Rectal smooth muscle tissue (tissue), 1 donor: ENCODE measurements around the gene LIMK2.
"Not testable (repeated sequence)": the region's sequence is repeated elsewhere in the genome, so short reads cannot be mapped to it uniquely, and the experiment has no call there.

Source experiments
- H3K27ac ChIP-seq: one replicate; pipeline ENCODE4 v1.7.0; 2013; ENCODE audit warnings: low read depth, low read length, inconsistent platforms
- H3K27me3 ChIP-seq: one replicate; pipeline ENCODE4 v1.7.0; 2013; ENCODE audit warnings: low read length; ENCODE audit not compliant: control insufficient read depth, insufficient read depth
- H3K36me3 ChIP-seq: one replicate; pipeline ENCODE4 v1.7.0; 2013; ENCODE audit warnings: low read length; ENCODE audit not compliant: control insufficient read depth, insufficient read depth
- H3K4me1 ChIP-seq: one replicate; pipeline ENCODE4 v1.7.0; 2013; ENCODE audit warnings: low read length; ENCODE audit not compliant: control insufficient read depth, insufficient read depth
- H3K4me3 ChIP-seq: one replicate; pipeline ENCODE4 v1.7.0; 2013; ENCODE audit warnings: low read length
- H3K9ac ChIP-seq: one replicate; pipeline ENCODE4 v1.7.0; 2013; ENCODE audit warnings: low read length

Gene LIMK2

DNA sequence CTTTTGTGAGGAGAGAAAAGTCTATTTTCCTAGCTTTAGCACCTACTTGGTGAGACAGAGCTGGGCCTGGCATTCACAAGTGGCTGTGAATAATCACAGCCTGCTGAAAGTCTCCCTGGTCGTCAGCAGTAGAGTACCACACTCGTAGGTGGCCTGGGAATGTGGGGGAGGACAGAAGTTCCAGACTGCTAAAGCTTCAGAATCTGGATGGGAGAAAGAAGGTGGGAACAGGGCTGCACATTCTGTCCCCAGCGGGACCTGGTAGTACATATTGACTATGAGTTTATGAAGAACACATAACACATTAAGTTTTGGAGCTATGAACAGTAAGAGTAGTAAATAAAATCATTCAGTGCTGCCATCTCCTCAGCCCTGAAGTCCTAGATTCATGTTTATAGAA is 19.0 kb upstream of the LIMK2 start:
- no peak overlapping the region for H3K4me3 ChIP-seq
- no peaks in the 10 kb centered on the region for H3K4me1 ChIP-seq
- no peak overlapping the region for H3K27ac ChIP-seq
- peaks cover 13% of the 10 kb centered on the region for H3K36me3 ChIP-seq
- no peaks in the 10 kb centered on the region for H3K27me3 ChIP-seq
- no peak overlapping the region for H3K9ac ChIP-seq

DNA sequence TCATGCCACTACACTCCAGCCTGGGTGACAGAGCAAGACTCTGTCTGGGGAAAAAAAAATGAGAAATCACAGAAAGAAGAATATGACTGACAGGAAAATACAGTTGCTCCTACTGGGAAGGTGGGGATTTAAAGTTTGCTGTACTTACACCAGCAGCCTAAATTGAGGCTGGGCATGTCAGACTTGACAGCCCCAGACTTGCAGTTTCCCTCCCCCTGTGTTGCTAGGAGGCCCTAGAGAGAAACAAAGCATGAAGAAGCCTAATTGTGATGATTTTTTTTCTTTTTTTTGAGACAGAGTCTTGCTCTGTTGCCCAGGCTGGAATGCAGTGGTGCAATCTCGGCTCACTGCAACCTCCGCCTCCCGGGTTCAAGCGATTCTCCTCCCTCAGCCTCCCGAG is 17.4 kb upstream of the LIMK2 start:
- H3K27me3 ChIP-seq, H3K4me1 ChIP-seq, H3K9ac ChIP-seq, H3K27ac ChIP-seq, H3K4me3 ChIP-seq: not testable (repeated sequence)
- peaks cover 14% of the 10 kb centered on the region for H3K36me3 ChIP-seq

DNA sequence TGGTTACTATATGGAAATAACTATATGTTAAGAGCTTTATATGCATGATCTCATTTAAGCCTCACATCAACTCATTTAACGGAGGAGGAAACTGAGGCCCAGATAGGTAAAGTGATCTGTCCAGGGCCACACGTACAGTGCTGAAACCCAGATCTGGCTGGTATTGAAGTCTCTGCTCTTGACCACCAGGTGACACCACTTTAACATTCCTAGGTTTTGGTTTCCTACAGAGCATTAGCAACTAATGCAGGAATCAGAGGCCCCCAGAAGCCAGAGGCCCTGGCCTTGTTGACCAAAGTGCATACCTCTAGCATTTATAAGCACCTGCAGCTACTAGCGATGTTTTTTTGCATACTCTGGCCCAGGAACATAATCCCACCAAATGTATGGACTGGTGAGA is 12.9 kb upstream of the LIMK2 start:
- Histone ChIP-seq H3K4me3 (no peak overlapping the region), H3K27me3 (no peaks in the 10 kb centered on the region), H3K9ac (no peak overlapping the region), H3K27ac (no peak overlapping the region), H3K4me1 (no peaks in the 10 kb centered on the region), H3K36me3 (peaks cover 27% of the 10 kb centered on the region)

DNA sequence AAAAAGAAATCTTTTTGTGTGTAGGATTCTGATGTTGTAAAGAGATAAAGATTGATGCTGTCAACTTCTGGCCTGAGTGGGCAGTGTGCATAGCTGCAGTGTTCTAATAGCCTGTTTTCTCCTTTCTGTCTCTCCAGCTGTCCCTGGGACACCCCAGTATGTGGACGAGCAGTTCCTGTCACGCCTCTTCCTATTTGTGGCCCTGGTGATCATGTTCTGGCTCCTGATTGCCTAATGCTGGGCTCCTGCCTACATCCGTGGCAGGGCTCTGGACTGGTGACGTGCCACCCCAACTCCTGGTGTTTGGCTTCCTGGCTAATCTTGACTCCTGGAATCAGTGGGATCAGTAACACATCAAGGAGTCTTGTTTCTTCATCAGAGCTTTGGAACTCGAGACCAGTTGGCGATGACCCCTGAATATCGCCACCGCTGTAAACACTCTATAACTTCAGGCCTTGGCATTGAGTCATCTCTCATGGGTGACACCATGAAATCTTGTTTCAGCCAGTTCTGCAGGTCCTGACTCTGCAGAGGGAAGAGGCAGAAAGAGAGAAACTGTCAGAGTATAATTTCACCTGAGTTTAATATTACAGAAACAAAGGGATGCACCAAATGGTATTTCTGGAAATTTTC is 7.6 kb upstream of the LIMK2 start:
- peaks cover 28% of the 10 kb centered on the region for H3K36me3 ChIP-seq
- H3K27me3 ChIP-seq, H3K4me3 ChIP-seq, H3K9ac ChIP-seq, H3K4me1 ChIP-seq, H3K27ac ChIP-seq: not testable (repeated sequence)

DNA sequence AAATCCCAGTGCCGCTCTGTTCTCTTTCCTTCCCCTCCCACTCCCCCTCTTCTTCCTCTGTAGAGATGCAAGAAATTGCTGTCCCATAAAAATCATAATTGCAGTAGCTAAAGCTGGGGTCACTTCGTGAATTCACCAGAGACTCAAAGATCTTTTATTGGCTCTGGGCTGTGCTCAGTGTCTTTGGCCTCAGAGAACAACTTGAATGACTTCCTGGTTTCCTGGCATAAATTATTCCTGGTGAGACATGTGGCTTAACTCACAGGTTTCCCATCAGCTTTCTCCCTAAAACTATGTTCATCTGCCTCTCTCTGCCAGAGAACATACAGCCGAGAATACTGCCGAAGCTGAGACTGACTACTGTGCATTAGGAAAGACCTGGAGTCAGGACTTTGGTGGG is 7.0 kb upstream of the LIMK2 start:
- H3K27me3 ChIP-seq, H3K4me1 ChIP-seq, H3K9ac ChIP-seq, H3K4me3 ChIP-seq, H3K27ac ChIP-seq: not testable (repeated sequence)
- peaks cover 26% of the 10 kb centered on the region for H3K36me3 ChIP-seq

DNA sequence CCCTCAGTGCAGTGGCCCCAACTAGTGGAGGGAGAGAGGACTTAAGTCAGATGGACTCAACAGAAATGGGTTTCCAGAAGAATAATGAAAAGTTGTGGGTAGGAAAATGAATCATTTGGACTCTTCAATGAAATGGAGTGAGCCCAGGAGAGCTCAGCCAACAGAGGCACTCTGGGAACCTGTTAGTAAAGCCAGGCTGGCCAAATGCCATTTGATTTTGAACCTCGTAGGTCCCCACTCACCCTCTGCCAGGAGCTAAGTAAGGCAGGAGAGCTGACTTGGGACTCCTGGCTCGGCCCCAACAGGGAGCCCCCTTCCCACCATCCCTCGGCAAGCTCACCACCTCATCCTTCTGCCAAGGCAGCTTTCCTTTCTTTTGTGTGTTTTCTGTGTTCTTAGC is 5.6 kb upstream of the LIMK2 start:
- not testable (repeated sequence) for H3K4me3 ChIP-seq, H3K4me1 ChIP-seq, H3K27me3 ChIP-seq, H3K27ac ChIP-seq, H3K9ac ChIP-seq
- peaks cover 24% of the 10 kb centered on the region for H3K36me3 ChIP-seq

DNA sequence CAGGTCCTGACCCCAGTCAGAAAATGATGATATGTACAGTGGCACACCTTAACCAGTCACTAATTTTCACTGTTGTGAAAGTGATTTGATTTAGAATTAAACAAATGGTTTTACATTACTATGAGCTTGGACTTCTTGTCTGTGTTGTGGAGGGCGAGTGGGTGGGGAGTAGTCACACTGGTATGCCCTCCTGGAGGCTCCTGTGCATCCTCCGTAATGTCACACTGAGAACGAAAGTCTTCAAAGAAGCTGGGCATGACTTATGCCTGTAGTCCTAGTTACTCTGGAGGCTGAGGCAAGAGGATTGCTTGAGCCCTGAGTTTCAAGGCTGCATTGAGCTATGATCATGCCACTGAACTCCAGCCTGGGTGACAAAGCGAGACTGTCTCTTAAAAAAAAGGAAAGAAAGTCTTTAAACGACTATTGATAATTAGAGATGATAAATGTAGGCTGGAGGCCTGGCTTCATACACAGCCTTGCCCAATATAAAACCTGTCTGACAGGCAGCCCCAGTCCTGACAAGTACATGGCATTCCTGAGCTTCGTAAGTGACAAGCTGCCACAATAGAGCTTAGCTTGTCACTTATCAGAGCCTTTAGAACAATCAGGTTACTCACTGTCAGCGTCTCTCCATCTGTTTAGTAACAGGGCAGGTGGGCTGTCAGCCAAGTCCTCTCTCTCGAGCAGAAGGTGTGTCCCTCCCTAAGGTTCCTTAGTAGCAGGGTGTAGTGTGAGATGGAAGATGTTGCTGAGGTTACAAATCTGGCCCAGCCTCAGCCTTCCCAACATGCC is 5.0 kb upstream of the LIMK2 start:
- no peak overlapping the region for H3K4me3 ChIP-seq
- no peak overlapping the region for H3K9ac ChIP-seq
- H3K27me3 ChIP-seq: no peaks in the 10 kb centered on the region
- no peak overlapping the region for H3K27ac ChIP-seq
- H3K36me3 ChIP-seq: peaks cover 18% of the 10 kb centered on the region
- peaks cover 7% of the 10 kb centered on the region for H3K4me1 ChIP-seq

DNA sequence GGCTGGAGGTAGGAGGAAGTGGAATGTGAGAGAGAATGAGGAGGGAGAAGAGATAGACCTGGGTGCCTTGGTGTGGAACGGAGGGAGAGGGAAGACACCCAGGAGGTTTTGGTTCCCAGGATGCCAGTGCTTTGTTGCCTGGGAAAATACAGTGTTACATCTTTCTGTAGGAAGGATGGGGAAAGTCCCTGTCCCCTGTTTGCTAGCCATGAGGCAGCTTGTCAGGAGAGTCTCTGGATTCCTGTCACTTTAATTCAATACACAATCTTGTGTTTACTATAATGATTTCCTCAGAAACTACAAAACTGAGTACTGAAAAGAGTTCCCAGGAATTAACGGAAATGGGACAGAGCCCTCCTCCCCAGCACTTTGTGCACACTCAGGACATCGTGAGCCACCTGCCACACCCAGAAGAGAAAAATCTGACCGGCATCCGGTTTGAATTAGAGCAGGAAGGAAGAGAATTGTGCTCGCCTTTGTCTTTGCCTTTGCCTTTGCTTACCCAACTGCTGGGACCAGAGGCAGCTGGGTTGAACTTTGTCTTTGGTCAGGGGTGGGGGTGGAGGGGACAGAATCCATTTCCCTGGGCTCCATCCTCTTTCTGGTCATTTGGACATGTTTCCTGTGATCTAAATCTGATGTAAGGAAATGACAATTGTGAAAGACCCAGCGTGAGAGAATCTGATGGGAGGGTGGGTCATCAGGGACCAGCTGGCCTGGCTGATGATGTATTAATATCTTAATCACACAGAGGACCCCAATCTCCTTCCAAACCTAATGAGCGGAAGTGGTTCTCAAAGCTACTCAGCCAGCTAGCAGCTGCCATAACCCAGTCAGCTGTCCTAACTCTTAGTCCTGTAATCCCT is 1.3 kb upstream of the LIMK2 start:
- H3K4me1 ChIP-seq: peaks cover 14% of the 10 kb centered on the region
- no peaks in the 10 kb centered on the region for H3K27me3 ChIP-seq
- H3K4me3 ChIP-seq: no peak overlapping the region
- H3K36me3 ChIP-seq: peaks cover 5% of the 10 kb centered on the region
- H3K27ac ChIP-seq: peak overlapping the region; percentile 58
- no peak overlapping the region for H3K9ac ChIP-seq

DNA sequence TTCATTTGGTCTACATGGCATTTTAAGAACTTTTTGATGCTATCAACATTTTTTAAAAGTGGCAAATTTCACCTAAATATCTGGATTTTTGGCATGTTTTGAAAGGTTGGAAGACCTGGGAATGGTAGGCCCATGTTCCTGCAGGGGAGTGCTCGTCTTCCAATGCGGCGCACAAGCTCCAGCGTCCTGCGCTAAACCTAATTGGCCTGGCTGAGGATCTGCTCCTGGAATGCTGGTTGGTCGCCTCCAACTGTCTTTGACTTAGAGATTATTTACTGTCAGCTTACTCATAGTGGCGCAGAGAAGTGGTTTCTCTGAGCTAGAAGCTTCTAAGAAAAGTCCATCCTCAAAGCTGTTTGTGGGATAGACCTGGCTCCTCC is 626 bp upstream of the LIMK2 start:
- no peak overlapping the region for H3K9ac ChIP-seq
- peak overlapping the region; percentile 61 for H3K4me3 ChIP-seq
- peak overlapping the region; percentile 58 for H3K27ac ChIP-seq
- peaks cover 14% of the 10 kb centered on the region for H3K4me1 ChIP-seq
- peaks cover 5% of the 10 kb centered on the region for H3K36me3 ChIP-seq
- H3K27me3 ChIP-seq: no peaks in the 10 kb centered on the region

DNA sequence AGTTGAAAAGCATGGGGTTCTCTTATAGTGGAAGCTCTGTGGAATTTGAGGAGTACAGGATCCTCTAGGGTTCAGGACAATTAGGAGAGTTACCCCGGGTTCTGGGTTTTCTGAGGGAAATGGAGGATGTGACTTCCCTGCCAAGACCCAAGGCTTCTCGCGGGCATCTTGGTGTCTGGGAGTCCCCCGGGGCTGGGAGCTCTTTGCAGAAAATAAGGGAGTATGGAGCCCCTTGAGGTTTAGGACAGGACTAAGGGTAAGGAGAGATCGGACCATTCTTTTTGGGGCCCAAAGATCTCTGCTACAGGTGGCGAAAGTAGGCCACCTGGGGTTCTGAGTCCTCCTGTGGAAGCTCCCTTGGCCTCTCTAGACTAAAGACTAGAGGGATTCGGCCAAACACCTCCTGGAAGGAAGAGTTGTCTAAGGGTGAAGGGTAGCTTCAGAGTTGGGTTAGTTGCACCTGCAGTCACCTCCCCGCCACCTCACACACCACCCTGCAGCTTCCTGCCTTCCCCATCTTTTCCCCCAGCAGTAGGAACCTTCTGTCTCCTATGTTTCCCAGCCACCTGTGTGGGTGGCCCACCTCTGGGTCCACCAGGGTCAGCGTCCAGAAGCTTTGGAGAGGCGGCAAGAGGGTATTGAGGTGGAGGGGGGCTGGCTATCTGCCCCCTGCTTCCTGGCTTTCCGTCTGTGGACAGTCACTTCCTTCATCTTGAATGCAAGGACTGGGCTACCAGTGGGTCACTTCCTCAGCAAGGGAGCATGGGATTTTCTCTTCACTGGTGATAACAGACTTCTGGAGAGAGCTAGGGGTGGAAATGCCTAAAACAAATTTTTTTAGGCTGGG is 908 bp downstream of the LIMK2 start:
- Histone ChIP-seq H3K9ac (peak overlapping the region; percentile 70), H3K36me3 (peaks cover 3% of the 10 kb centered on the region), H3K4me3 (peak overlapping the region; percentile 92), H3K27me3 (no peaks in the 10 kb centered on the region), H3K27ac (no peak overlapping the region), H3K4me1 (peaks cover 14% of the 10 kb centered on the region)

DNA sequence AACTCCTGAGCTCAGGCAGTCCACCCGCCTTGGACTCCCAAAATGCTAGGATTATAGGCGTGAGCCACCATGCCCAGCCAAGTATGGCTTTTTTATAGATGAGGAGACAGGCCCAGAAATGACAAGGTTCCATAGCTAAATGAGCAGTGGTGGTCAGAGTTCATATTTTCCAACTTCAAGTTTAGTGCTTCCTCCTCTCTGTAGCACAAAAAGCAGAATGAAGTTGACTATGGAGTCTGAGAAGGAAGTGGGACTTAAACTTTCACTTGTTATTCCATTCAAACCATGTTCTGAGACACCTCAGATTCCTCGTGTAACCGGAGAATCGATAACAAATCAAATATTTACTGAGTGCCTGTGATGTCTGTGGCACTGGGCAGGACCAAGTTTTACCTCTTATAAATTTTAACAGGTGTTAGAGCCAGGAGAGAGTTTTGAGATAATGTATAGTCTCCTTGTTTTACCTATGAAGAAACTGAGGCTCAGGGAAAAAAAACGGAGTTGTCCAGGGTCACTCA is 3.0 kb downstream of the LIMK2 start:
- peaks cover 14% of the 10 kb centered on the region for H3K4me1 ChIP-seq
- H3K27ac ChIP-seq: no peak overlapping the region
- H3K4me3 ChIP-seq: no peak overlapping the region
- no peak overlapping the region for H3K9ac ChIP-seq
- no peaks in the 10 kb centered on the region for H3K36me3 ChIP-seq
- H3K27me3 ChIP-seq: no peaks in the 10 kb centered on the region
